ENCODE measurements around the gene VSNL1. TPM values are rescaled to one million over a fixed set of nuclear protein-coding genes. Genes with fewer than 3 reads are reported as not detected.

The VSNL1 gene
- total RNA-seq, 1 experiment from 2014 or later = 9.9 TPM

GRCh38 chr2:17625446-17625845 is 85.0 kb downstream of the VSNL1 start:
- Histone ChIP-seq H4K20me1 (ENCODE audit: control insufficient read depth, insufficient read depth, insufficient read length) (no peaks in the 10 kb centered on the region), H4K8ac (replicated peaks; ENCODE audit: insufficient read length, low read depth, low read length) (no peak overlapping the region)
- no CpG with 5 or more reads among the region's 3 CpGs for WGBS (ENCODE audit: extremely low coverage, insufficient read length, low lambda C conversion rate)

More at GRCh38 chr2:17625446-17625845, 85.0 kb downstream of the VSNL1 start:
- Histone ChIP-seq H2AK5ac (ENCODE audit: insufficient read length, low read length) (no peak overlapping the region), H3K18ac (ENCODE audit: insufficient read length, low read depth, low read length) (no peak overlapping the region), H2BK12ac (ENCODE audit: insufficient read length, low read depth, low read length) (no peak overlapping the region), H3K27me3 (ENCODE audit: insufficient read depth, low read length) (no peaks in the 10 kb centered on the region), H2BK5ac (ENCODE audit: insufficient read length, low read length) (no peak overlapping the region), H4K5ac (ENCODE audit: insufficient read length, low read depth, low read length) (no peak overlapping the region), H3K14ac (ENCODE audit: insufficient read depth, low read length) (no peak overlapping the region), H3K56ac (ENCODE audit: insufficient read length, low read depth, low read length) (no peak overlapping the region), H2AFZ (ENCODE audit: low read length) (no peak overlapping the region), H2BK15ac (ENCODE audit: low read depth, low read length) (no peak overlapping the region), H3K79me1 (ENCODE audit: insufficient read depth, low read depth, low read length, poor library complexity, severe bottlenecking) (no peaks in the 10 kb centered on the region), H3K23ac (ENCODE audit: insufficient read length, low read depth, low read length) (no peak overlapping the region), H4K91ac (ENCODE audit: insufficient read length, low read depth, low read length) (no peak overlapping the region), H3K4ac (ENCODE audit: low read depth, low read length) (no peak overlapping the region), H3K79me2 (ENCODE audit: insufficient read depth, low read length) (no peaks in the 10 kb centered on the region), H3K9ac (ENCODE audit: extremely low read depth, insufficient read length, low read length) (no peak overlapping the region), H3K23me2 (ENCODE audit: insufficient read length, low read depth, low read length, poor library complexity, severe bottlenecking) (no peaks in the 10 kb centered on the region), H3K4me1 (ENCODE audit: insufficient read depth, low read length) (no peaks in the 10 kb centered on the region; the same call in 1 of the 2 replicates), H2BK120ac (ENCODE audit: low read depth, low read length, poor library complexity, severe bottlenecking) (no peak overlapping the region), H3K27ac (ENCODE audit: insufficient read length, low read depth, low read length) (no peak overlapping the region), H2BK20ac (ENCODE audit: low read depth, low read length, poor library complexity, severe bottlenecking) (no peak overlapping the region), H3K9me3 (ENCODE audit: control insufficient read depth, low read depth, low read length) (peaks cover 8% of the 10 kb centered on the region), H3K4me2 (ENCODE audit: insufficient read depth, insufficient read length, low read length) (no peak overlapping the region), H3T11ph (ENCODE audit: low read length) (no peak overlapping the region)
- Mint-ChIP-seq H3K27me3 (ENCODE audit: low read depth) (no peaks in the 10 kb centered on the region), H3K36me3 (ENCODE audit: insufficient read depth in 1 of 3, low read depth in 3 of 3) (peaks cover 24 to 39% (median 27%) of the 10 kb centered on the region in 3 experiments), H3K4me1 (peaks cover 16 to 18% of the 10 kb centered on the region in 2 experiments), H3K9me3 (peaks cover 8 to 10% of the 10 kb centered on the region in 2 experiments; a peak in 4 of 5 replicates), H3K27ac (no peak overlapping the region), H3K4me3 (no peak overlapping the region)
- TF ChIP-seq, protein P1, sequence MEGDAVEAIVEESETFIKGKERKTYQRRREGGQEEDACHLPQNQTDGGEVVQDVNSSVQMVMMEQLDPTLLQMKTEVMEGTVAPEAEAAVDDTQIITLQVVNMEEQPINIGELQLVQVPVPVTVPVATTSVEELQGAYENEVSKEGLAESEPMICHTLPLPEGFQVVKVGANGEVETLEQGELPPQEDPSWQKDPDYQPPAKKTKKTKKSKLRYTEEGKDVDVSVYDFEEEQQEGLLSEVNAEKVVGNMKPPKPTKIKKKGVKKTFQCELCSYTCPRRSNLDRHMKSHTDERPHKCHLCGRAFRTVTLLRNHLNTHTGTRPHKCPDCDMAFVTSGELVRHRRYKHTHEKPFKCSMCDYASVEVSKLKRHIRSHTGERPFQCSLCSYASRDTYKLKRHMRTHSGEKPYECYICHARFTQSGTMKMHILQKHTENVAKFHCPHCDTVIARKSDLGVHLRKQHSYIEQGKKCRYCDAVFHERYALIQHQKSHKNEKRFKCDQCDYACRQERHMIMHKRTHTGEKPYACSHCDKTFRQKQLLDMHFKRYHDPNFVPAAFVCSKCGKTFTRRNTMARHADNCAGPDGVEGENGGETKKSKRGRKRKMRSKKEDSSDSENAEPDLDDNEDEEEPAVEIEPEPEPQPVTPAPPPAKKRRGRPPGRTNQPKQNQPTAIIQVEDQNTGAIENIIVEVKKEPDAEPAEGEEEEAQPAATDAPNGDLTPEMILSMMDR (conservative IDR thresholded peaks at IDR 0.05) = no peak
- no peak for DNase-seq
